Measurements from ENCODE around the gene IRF7.
"Not testable (repeated sequence)": the region's sequence is repeated elsewhere in the genome, so short reads cannot be mapped to it uniquely, and the experiment has no call there.

The IRF7 gene

GRCh38 chr11:579830-580601 lies 35.7 kb downstream of the IRF7 start:
- DNase-seq = no peak

GRCh38 chr11:578276-579035 lies 37.3 kb downstream of the IRF7 start:
- no peak for DNase-seq

DNA sequence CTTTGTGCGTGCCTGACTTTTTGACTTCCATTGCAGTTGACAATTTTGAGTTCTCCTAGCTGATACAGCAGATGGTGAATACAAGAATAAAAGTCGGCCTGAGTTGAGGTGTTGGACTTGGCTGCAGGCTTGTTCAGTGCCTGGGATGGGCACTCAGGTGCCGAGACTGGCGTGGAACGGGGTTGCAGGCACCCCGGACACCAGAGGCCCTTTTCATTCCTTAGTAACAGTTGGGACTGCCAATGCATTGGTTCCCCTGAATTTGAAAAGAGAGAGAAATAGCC lies 38.2 kb downstream of the IRF7 start:
- DNase-seq = no peak

- DNase-seq = no peak
Observed at GRCh38 chr11:576811-577610, 38.7 kb downstream of the IRF7 start.

GRCh38 chr11:575996-576768 lies 39.6 kb downstream of the IRF7 start, which contains the start of gene PHRF1:
PHRF1 (plus strand) TSS chr11:576470; CDS start chr11:581513, 5,043 bp downstream.
- peak; percentile 96 to 97 for DNase-seq

DNA sequence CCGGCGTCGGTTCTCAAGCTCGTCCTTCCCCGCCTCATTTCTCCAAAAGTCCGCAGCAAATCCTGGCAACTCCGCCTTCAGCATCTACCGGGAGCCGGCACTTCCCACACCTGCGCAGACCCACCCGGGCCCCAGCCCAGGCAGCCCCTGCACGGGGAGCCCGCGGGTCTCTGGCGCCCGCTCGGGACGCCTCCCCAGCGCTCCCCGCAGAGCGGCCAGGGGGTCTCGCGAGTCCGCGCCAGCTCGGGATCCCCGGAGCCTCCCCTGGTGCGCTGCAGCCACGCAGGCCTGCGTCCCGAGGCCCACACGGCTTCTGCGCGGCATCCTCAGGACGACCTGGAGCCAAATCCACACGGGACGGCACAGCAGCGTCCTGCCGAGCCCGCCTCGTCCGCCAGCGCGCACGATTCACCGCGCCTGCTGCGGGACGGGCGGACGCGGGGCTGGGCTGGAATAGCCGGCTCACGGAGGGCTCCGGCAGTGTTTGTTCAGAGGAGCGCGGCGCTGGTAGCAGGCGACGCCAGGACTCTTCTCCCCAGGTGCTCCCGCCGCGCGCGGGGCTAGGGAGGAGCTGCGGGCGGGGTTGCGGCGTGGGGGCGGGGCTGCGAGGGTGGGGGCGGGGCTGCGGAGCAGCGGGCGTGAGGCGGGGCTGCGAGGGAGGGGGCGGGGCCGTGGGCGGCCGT lies 40.3 kb downstream of the IRF7 start:
- DNase-seq = no peak

DNA sequence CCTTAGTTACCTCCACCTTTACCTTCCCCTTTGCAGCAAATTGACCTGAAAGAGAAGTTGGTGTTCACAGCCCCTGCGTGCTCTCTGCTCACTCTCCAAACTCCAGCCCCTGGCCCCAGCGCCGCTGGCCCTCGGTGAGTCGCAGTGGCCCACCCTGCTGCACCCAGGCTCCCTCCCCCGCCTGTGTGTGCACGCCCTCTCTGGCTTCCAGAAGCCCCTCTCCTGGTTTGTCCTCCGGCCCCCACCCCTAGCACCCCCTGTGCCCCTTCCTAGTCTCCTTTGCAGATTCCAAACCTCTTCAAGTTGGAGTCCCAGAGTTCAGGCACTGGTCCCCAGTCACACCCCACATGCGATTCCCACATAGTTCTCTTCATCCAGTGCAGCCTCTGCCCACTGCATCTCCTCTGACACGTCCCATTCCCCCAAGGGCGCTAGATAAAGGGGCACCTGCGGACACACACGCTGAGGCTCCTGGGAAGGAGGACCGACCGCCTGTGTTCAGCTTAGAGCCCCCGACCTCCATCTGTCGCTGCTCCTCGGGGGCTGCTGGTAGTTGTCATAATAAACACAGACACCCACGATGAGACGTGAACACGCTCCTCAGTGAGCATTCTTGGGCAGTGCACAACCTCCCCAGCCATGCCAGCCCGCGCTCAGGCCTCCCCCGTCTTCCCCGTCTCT lies 41.0 kb downstream of the IRF7 start:
- DNase-seq = no peak

DNA sequence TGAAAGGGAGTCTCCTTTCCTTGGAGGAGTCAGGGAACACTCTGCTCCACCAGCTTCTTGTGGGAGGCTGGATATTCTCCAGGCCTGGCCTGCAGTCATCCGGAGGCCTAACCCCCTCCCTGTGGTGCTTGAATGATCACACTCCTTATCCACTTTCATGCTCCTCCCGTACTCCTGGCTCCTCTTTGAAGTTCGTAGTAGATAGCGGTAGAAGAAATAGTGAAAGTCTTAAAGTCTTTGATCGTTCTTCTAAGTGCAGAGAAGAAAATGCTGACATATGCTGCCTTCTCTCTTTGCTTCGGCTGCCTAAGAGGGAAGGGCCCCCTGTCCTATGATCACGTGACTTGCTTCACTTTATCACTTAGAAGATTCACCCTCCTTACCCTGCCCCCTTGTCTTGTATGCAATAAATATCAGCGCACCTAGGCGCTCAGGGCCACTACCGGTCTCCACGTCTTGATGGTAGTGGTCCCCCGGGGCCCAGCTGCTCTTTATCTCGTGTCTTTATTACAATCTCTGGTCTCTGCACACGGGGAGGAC lies 41.6 kb downstream of the IRF7 start:
- DNase-seq = not testable (repeated sequence)

DNA sequence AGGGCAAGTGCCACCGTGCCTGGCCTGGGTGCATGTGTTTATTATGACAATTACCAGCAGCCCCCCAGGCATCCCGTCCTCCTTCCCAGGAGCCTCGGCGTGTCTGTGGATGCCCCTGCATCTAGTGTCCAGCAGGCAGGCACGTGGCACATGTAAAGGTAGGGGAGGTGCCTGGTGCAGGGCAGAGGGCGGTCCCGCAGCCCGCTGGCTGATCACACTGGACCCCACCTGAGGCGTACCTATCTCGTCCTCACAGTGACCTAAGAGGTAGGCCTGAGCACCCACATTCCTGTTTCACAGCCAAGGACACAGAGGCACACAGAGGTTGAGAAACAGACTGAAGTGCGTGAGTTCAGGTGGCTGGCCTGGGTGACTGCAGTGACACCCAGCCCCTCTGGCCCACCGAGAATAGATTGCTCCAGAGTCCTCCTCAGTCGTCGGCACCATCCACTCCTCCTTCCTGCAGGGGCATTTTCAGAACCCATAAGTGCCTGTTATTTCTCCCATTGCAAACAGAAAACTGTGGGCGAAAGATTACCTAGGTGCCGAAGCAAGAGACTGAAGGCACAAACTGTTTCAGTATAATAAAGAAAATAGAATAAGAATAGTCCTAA lies 42.5 kb downstream of the IRF7 start:
- DNase-seq = no peak

DNA sequence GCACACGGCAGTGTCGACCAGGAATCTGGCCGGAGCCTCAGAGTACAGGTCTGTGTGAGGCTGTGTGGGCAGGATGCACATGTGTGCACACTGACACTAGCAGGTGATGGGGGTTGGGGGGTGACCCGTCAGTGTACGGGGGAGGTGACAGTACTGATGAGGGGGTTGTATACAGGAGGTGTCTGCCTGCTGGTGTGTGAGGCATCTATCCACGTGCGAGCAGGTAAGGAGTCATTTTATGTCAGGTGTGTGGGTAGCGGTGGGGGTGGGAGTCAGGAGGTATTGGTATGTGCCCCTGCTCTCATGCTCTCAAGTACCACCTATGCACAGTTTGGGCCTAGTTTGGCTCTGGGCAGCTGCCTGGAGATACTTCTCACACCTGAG lies 44.0 kb downstream of the IRF7 start:
- DNase-seq = no peak

DNA sequence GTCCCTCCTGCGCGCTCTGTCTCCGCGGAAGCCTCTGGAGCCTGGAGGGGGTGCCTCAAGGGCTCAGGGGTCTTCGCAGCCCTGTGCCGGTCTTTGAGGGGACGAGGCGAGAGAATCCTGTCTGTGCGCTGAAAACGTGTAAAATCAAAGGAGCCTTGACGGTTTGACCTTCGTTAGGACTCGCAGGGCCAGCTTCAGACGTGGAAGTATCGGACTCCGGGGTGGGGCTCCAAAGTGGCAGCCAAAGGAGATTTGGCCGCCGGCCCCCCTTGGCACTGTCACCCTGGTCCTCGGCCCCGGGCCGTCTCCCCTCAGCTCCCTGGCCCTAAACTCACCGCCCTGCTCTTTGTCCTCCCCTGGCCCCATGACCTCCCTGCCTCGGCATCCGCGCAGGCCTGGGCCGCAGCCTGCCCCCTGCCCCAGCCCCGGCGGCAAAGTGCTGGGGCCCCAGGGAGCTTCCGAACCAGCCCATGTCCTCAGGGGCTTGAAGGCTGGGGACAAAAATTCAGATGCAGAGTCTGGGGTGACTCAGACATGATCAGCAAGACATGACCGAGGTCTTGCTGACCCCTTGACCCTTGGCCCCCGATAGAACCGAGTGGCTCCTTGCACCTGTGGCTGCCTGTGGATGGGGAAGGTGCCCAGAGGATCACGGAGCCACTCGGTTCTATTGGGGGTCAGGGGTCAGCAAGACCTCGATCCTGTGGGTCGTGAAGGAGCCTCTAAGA lies 46.4 kb downstream of the IRF7 start:
- no peak for DNase-seq

GRCh38 chr11:568306-569157 lies 47.2 kb downstream of the IRF7 start:
- peak; percentile 83 to 88 for DNase-seq

GRCh38 chr11:567629-568292 lies 48.0 kb downstream of the IRF7 start:
- DNase-seq = no peak

DNA sequence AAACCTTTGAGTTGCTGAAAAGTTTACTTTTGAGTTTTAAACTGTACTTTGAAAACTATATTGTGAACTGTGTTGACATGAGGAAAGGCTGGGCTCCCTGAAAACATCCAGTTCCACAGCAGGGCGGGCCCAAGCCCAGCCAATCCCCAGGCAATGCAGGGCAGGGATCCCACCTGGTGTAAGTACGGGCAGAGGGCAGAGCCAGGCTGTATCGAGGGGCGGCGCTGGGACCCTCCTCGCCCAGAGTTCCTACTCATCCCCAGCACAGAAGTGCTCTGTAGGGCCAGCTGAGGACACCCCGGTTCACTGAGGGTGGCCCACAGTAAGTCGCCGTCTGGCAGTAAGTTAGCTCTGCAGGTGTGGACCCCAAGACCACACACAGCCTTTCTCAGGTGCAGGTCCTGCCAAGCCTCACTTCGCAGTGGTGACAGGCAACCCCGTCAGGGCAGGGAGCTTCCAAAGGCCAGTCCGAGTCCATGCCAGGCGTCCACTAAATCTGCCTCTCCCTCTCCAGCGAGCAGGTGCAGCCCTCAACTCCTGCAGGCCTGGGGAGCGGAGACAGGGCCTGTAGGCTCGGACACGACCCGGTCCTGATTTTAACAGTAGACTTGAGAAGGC lies 48.6 kb downstream of the IRF7 start:
- no peak for DNase-seq

GRCh38 chr11:565921-566509 lies 49.7 kb downstream of the IRF7 start:
- DNase-seq = no peak

DNA sequence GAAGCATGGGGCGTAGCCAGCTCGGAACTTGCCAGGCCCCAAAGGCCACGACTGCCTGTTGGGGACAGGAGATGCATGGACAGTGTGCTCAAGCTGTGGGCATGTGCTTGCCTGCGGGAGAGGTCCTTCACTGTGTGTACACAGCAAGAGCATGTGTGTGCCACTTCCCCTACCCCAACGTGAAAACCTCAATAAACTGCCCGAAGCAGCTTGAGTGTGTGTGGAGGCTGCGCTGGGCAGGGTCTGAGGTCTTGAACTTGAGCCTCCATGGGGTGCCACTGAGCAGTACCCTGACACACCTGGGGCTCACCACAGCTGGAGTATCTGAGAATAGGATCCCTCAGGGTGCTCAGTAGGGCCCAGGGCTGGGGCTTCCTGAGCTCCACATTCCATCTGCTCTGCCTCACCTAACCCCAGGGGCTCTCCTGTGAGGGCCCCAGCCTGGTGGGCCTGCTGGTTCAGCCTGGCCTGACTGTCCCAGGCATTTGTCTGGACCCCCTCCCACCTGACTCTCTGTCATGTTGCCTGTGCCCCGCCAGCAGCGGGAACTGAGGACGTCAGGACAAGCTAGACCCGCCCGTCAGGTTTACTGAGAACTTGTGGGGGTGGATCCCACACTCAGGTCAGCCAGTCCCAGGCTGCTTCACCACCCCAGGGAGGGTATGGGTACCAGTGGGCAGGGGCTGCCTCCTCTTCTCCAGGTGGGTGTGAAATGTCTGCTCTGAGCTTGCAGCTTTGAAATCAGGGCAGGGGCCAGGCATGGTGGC lies 51.8 kb downstream of the IRF7 start:
- DNase-seq = no peak

All from hippocampal formation (tissue), 2 donors.